UCSD-AML1 (cell line): Measurements from ENCODE around the gene RBBP8.
"Not testable (repeated sequence)": the region's sequence is repeated elsewhere in the genome, so short reads cannot be mapped to it uniquely, and the experiment has no call there.

Experiments used
- DNase-seq: peaks from one replicate; lab custom pipeline; 2025; ENCODE audit not compliant: unreplicated experiment; lab: John Stamatoyannopoulos, UW

Gene RBBP8

GRCh38 chr18:22933206-22933965, at the start of gene RBBP8:
Gene RBBP8, plus strand, starts transcription at chr18:22933328. Its CDS starts 3,524 bp downstream, at chr18:22936852.
- DNase-seq = peak; percentile 86

- DNase-seq = no peak
Measured at GRCh38 chr18:22883827-22884226, 49.3 kb upstream of the RBBP8 start.

GRCh38 chr18:22885694-22886093, 47.4 kb upstream of the RBBP8 start:
- DNase-seq = not testable (repeated sequence)

DNA sequence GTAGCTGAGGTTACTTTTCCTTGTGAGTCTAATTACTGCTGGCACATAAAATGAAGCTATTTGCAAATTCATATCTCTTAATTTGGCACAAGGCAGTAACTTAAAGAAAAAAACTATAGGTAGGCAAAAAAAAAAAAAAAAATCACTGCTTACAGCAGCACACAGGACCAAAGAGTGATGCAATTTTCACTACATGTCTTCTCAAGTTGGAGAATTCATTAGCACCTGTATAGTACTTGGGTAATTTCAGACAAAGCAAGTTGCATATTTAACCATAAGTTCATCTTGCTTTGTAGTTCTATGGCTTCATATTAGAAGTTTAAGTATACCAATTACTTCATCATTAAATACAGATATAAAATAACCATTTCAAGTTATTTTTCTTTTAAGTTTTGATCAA, 33.7 kb upstream of the RBBP8 start:
- no peak for DNase-seq

GRCh38 chr18:22900558-22901238, 32.4 kb upstream of the RBBP8 start:
- no peak for DNase-seq

GRCh38 chr18:22902093-22902492, 31.0 kb upstream of the RBBP8 start:
- DNase-seq = no peak

- DNase-seq = not testable (repeated sequence)
Measured at GRCh38 chr18:22903248-22903647, 29.9 kb upstream of the RBBP8 start.

DNA sequence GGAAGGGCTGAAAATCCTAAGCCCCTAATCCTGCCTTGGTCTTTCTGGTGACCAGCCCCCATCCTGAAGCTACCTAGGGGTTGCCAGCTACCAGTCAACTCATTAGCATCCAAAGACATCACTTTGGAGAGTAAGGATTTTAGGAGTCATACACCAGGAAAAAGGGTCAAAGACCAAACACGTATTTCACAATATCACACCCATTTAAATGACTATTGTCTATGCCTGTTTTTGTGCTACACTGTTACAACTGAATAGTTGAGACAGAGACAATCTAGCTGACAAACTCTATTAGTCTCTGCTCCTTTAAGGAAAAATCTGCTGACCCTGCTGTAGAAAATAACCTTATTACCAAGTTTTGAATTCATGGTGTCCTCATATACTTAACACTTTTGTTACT, 21.0 kb upstream of the RBBP8 start:
- no peak for DNase-seq

- DNase-seq = no peak
Measured at GRCh38 chr18:22912835-22913234, 20.3 kb upstream of the RBBP8 start.

DNA sequence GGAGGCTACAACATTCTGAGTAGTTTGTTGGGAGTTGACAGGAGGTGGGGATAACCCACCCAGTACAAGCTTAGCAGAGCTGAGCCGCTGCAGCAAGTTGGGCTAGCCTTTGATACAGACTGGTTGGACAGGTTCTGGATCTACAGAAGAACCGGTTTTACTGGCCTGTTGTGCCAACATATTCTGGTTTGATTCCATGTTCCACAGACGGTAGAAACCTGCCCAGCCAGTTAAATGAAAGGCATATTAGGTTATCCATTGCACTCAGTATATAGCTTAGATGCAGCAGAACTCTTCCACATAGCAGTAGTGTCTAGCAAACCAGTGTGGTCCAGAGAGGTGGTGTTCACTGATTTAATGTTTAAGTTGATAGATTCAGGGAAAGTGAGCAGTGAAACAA, 19.3 kb upstream of the RBBP8 start:
- DNase-seq = no peak

- no peak for DNase-seq
Measured at GRCh38 chr18:22914633-22915032, 18.5 kb upstream of the RBBP8 start.

- no peak for DNase-seq
Measured at GRCh38 chr18:22915337-22915736, 17.8 kb upstream of the RBBP8 start.

- no peak for DNase-seq
Measured at GRCh38 chr18:22921772-22922171, 11.4 kb upstream of the RBBP8 start.

GRCh38 chr18:22924589-22924988, 8.5 kb upstream of the RBBP8 start:
- DNase-seq = no peak

DNA sequence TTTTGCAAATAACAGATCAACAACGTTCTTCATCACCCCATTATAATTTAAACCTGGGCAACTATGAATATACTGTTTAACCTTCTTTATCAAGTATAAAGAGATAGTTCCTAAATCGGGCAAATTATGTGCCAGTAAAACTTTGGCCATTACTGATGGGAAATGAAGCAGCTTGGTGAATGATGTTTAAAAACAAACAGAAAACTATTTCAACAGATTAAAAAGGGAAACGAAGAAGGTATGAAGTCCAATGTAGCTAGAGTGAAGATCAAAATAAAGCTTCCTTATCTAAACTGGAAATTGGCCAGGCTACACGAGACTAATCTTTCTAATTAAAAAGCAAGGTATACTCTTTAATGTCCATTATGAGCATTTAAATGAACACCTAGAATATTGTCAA, 6.7 kb upstream of the RBBP8 start:
- no peak for DNase-seq

GRCh38 chr18:22928339-22928738, 4.8 kb upstream of the RBBP8 start:
- no peak for DNase-seq

DNA sequence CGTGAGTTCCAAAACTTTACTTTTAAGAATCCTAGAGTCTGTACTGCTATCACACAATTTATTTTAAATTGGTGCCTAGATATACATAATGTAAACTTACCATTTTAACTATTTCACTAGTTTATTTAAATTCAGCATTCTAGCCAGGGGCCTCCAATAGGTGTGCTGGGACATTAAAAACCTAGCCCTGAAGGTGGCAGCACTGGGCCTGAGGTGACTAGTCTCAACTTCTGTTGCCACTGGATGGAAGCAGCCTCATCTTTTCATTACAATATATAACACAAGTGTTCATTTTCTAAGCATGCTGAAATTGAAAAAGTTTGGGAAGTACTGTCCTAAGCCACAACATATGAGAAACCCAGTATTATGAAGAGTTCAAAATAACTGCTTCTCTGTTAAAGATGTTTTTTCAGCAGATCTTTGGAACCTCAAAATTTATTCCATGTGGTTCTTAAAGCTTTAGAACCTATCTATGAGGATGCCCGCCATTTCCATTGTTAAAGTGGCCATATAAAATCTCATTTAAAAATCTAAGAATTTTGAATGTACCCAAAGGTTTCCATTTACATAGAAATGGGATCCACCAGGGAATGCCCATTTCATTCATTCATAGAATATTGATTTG, 2.9 kb upstream of the RBBP8 start:
- peak; percentile 54 for DNase-seq

DNA sequence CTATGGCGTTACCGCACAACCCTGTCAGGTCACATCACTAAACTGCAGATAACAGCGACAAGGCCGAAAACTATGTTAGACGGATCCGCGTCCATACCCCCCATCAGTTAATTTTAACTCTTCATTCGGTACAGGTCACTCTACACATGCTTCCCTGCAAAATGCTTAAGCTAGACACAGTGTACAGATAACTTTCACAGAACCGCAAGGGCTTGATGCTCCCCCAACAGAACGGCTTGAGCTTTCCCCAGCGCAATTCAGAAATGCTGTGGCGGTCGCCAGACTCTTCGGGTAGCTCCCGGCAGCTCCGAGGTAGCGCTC, 283 bp upstream of the RBBP8 start:
- DNase-seq = no peak

- no peak for DNase-seq
Measured at GRCh38 chr18:22933966-22934423, 867 bp downstream of the RBBP8 start.

DNA sequence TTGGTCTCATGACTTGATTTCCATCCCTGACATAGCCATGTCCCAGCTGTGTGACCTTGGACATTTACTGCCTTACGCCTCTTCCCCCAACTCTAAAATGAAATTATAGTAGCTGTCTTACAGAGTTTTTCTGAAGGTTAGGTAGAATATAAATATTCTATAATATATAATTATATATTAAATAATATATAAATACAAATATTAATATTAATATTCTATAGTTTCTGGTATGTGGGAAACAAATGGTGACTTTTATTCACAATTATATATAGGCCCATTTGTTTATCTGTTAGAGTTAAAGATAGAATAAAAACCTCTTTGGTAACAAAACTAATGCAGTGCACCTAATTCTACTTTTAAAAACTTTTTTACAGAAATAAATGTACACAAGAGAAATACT, 1.7 kb downstream of the RBBP8 start:
- DNase-seq = no peak

DNA sequence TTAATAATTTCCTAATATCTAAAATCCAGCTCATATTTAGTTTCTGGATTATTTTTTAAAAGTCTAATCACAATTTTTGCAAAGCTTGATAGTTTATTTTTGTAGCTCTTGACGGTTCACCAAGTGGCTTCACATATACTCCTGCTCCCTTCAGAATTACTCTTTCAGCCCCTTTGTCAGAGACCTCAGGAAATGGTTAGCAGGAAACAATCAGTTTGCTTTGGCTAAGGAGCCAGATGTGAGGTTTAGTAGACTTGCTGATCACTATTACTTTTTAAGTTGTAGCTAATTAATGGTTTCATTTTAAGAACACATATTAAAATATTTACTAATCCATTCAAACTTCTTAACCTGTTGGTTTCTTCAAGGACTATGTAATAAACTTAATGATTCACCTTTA, 2.3 kb downstream of the RBBP8 start:
- no peak for DNase-seq

DNA sequence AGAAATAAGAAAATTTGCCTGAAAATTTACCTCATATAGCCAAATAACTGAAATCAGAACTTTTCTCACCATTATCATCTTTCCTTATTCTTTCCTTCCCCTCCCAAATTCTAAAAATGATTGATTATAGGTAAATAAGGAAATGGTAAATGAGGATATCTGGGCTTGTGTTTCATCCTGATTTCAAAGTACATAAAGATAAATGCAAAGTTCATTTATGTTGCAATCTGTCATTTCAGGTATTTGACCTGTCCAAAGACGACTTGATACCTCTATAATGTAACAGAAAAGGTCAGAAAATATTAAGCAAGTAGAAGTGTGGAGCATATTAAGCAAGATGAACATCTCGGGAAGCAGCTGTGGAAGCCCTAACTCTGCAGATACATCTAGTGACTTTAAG, 3.4 kb downstream of the RBBP8 start:
- DNase-seq = no peak
